Bronchial epithelial cell (primary cell): ENCODE results near the gene HMGXB3. TPM values are rescaled to one million over a fixed set of nuclear protein-coding genes. Genes with fewer than 3 reads are reported as not detected.

ENCODE experiments used
- DNase-seq: peaks from one replicate; pipeline ENCODE4 v3.0.0-alpha.2; 2010; ENCODE audit warnings: low read depth
- FAIRE-seq: peaks from 2 replicates; lab custom pipeline; 2011; peaks lifted over from hg19 to GRCh38; lab: Jason Lieb, UNC
- H3K27me3 ChIP-seq: 2 replicates; pipeline ENCODE4 v1.5.1; 2011; ENCODE audit warnings: low read length; ENCODE audit not compliant: control insufficient read depth, insufficient read depth
- H3K36me3 ChIP-seq: 2 replicates; pipeline ENCODE4 v1.5.1; 2011; ENCODE audit warnings: low read length; ENCODE audit not compliant: control insufficient read depth, insufficient read depth
- H3K4me3 ChIP-seq: 2 replicates; pipeline ENCODE4 v1.5.1; 2011; ENCODE audit warnings: mild to moderate bottlenecking, low read depth, low read length, control low read depth
- CTCF ChIP-seq: IDR thresholded peaks from 2 replicates; pipeline ENCODE4 v1.5.1; 2011; ENCODE audit warnings: mild to moderate bottlenecking, moderate library complexity, low read length, control low read depth, inconsistent platforms; ENCODE audit not compliant: insufficient read depth, severe bottlenecking
- total RNA-seq: library from RNA; depleted of rRNA; stranded (reverse); fragments of >200 nt; gene quantifications from 2 replicates; pipeline ENCODE4 v1.2.1, GENCODE V29; 2014

Gene HMGXB3
- total RNA-seq, 1 donor from 2014 or later: 22.9 TPM

GRCh38 chr5:149999866-150000255 lies 678 bp upstream of the HMGXB3 start:
- peaks cover 4% of the 10 kb centered on the region for H3K36me3 ChIP-seq
- no peak for TF ChIP-seq CTCF
- FAIRE-seq (no peak), DNase-seq (peak; percentile 88)
- peak overlapping the region; percentile 74 for H3K4me3 ChIP-seq
- H3K27me3 ChIP-seq: no peaks in the 10 kb centered on the region

GRCh38 chr5:150000990-150001659 lies 586 bp downstream of the HMGXB3 start:
- TF ChIP-seq CTCF: no peak
- peak overlapping the region; percentile 74 for H3K4me3 ChIP-seq
- H3K36me3 ChIP-seq: no peaks in the 10 kb centered on the region
- FAIRE-seq (no peak), DNase-seq (peak; percentile 34)
- H3K27me3 ChIP-seq: no peaks in the 10 kb centered on the region

- TF ChIP-seq CTCF: peak; percentile 75
- no peaks in the 10 kb centered on the region for H3K36me3 ChIP-seq
- H3K27me3 ChIP-seq: no peaks in the 10 kb centered on the region
- DNase-seq (peak; percentile 84), FAIRE-seq (no peak)
- H3K4me3 ChIP-seq: peak overlapping the region; percentile 74
Observed at GRCh38 chr5:150001660-150002486, 1.3 kb downstream of the HMGXB3 start.

- DNase-seq (no peak), FAIRE-seq (no peak)
- Histone ChIP-seq H3K36me3 (peaks cover 14% of the 10 kb centered on the region), H3K4me3 (no peak overlapping the region), H3K27me3 (no peaks in the 10 kb centered on the region)
- no peak for TF ChIP-seq CTCF
Observed at GRCh38 chr5:150006318-150006717, 5.8 kb downstream of the HMGXB3 start.

- no peak overlapping the region for H3K4me3 ChIP-seq
Observed at GRCh38 chr5:150007050-150007449, 6.5 kb downstream of the HMGXB3 start.

More at GRCh38 chr5:150007050-150007449, 6.5 kb downstream of the HMGXB3 start:
- H3K36me3 ChIP-seq: peaks cover 15% of the 10 kb centered on the region
- no peak for TF ChIP-seq CTCF
- no peak for DNase-seq
- H3K27me3 ChIP-seq: no peaks in the 10 kb centered on the region
- FAIRE-seq: no peak
